Measurements from ENCODE around the gene BAK1. TPM values are rescaled to one million over a fixed set of nuclear protein-coding genes. Genes with fewer than 3 reads are reported as not detected.
A peak's percentile ranks its signal among the peaks of the same experiment; 100 is the strongest.
"Not testable (repeated sequence)": the region's sequence is repeated elsewhere in the genome, so short reads cannot be mapped to it uniquely, and the experiment has no call there.

The BAK1 gene
- total and polyA plus RNA-seq, 2 experiments from 2014 or later: 18.6 to 33.1 TPM

DNA sequence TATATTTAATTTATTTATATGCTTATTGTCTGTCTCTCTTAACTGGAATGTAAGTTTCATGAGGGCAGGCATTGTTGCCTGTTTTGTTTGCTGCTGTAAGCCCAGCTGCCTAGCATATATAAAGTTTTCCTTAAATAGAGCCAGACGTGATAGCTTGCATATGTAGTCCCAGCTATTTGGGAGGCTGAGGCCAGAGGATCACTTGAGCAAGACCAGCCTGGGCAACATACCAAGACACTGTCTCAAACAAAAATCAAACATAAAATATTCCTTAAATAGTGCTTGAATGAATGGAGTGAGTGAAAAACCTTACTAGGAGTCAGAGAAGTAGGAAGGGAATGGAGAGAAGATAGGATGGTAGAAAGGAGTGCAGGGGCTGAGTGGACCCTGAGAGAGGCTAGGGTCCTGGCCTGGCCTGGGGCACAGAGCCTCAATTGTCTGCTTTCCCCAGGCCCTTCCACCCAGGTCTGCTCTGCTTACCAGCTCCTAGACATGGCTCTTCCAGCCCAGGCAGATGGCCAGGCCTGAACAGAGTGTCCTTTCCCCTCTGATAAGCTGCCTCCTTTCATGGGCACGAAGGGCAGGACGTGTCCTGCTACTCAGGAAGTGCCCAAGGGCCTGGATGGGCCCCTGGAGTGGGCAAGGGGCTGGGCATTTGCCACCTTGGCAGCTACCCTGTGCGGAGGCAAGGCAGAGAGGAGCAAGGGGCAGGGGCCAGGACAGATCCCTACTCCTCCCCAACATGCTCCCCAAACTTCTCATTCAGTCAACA lies 17.7 kb upstream of the BAK1 start:
- Histone ChIP-seq H3K9me3 (ENCODE audit: low read depth) (no peaks in the 10 kb centered on the region), H3K4me2 (no peak overlapping the region), H3K4me1 (ENCODE audit: insufficient read depth) (peaks cover 8% of the 10 kb centered on the region), H3K79me2 (no peaks in the 10 kb centered on the region), H3K4me3 (no peak overlapping the region), H3K27me3 (no peaks in the 10 kb centered on the region), H3K9me2 (replicated peaks; ENCODE audit: insufficient read depth) (no peaks in the 10 kb centered on the region), H4K20me1 (ENCODE audit: insufficient read depth, poor library complexity, severe bottlenecking) (no peaks in the 10 kb centered on the region), H3K36me3 (replicated peaks; ENCODE audit: insufficient read depth, low read depth) (no peaks in the 10 kb centered on the region), H2AFZ (no peak overlapping the region), H3K27ac (no peak overlapping the region)
- no peak for DNase-seq (ENCODE audit: low spot score)
- WGBS (ENCODE audit: low lambda C conversion rate, missing lambda C conversion rate): 93% methylated on average over 4 of the region's 4 CpGs
- no peak for TF ChIP-seq EZH2phosphoT487 (IDR thresholded peaks at IDR 0.05; ENCODE audit: low read depth, severe bottlenecking, unreplicated experiment)
- TF ChIP-seq, protein P1, sequence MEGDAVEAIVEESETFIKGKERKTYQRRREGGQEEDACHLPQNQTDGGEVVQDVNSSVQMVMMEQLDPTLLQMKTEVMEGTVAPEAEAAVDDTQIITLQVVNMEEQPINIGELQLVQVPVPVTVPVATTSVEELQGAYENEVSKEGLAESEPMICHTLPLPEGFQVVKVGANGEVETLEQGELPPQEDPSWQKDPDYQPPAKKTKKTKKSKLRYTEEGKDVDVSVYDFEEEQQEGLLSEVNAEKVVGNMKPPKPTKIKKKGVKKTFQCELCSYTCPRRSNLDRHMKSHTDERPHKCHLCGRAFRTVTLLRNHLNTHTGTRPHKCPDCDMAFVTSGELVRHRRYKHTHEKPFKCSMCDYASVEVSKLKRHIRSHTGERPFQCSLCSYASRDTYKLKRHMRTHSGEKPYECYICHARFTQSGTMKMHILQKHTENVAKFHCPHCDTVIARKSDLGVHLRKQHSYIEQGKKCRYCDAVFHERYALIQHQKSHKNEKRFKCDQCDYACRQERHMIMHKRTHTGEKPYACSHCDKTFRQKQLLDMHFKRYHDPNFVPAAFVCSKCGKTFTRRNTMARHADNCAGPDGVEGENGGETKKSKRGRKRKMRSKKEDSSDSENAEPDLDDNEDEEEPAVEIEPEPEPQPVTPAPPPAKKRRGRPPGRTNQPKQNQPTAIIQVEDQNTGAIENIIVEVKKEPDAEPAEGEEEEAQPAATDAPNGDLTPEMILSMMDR (IDR thresholded peaks at IDR 0.05; ENCODE audit: poor library complexity): no peak
- TF ChIP-seq EZH2 (IDR thresholded peaks at IDR 0.05; ENCODE audit: borderline replicate concordance): no peak

DNA sequence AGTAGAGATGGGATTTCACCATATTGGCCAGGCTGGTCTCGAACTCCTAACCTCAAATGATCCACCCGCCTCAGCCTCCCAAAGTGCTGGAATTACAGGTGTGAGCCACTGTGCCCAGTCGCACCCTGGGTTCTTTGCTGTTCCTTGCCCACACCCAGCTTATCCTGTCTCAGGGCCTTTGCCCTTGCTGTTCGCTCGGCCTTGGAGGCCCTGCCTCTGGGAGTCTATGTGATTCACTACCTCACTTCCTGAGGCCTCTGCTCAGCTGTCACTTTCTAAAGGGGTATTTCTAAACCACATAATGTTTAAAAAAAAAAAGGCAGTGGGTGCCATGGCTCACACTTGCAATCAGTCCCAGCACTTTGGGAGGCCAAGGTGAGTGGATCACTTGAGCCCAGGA lies 16.8 kb upstream of the BAK1 start:
- not testable (repeated sequence) for H3K79me2 ChIP-seq; H3K27ac ChIP-seq; H3K9me2 ChIP-seq (replicated peaks; ENCODE audit: insufficient read depth); H3K4me2 ChIP-seq; H3K36me3 ChIP-seq (replicated peaks; ENCODE audit: insufficient read depth, low read depth); H3K9me3 ChIP-seq (ENCODE audit: low read depth); H2AFZ ChIP-seq; H3K4me3 ChIP-seq; H3K27me3 ChIP-seq; DNase-seq (ENCODE audit: low spot score); H4K20me1 ChIP-seq (ENCODE audit: insufficient read depth, poor library complexity, severe bottlenecking); H3K4me1 ChIP-seq (ENCODE audit: insufficient read depth)
- WGBS (ENCODE audit: low lambda C conversion rate, missing lambda C conversion rate): 94% methylated on average over 5 of the region's 5 CpGs

DNA sequence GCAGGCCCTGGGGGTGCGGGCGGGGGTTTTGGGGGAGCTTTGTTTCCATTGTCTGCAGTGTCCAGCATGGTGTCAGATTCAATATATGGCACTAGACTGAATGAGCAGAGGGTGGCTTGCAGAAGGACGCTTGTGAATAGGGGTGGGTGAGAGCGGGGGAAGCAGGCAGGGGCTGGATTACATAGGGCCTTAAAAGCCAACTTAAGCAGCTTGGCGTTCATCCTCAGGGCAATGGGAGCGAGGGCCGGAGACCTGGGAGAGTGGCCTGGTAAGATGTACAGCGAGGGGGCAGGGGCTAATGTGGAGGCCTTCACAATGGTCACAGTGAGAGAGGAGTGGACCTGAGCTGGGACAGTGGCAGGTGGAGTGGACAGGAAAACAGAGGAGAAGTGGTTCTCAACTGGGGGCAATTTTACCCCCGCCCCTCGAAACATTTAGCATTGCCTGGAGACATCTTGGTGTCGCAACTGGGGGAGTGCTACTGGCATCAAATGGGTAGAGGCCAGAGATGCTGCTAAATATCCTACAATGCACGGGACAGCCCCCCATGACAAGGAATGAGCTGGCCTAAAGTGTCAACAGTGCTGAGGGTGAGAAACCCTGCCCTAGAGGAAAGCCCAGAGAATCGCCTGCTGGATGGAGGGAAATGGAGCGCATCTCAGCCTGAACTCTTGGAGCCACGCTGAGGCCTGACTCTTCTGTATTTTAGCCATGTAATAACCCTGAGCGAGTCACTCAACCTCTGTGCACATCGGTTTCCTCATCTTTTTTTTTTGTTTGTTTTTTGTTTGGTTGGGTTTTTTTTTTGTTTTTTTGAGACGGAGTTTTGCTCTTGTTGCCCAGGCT lies 15.1 kb upstream of the BAK1 start:
- Histone ChIP-seq H3K9me3 (ENCODE audit: low read depth) (no peaks in the 10 kb centered on the region), H3K27ac (no peak overlapping the region), H3K79me2 (no peaks in the 10 kb centered on the region), H2AFZ (no peak overlapping the region), H3K9me2 (replicated peaks; ENCODE audit: insufficient read depth) (no peaks in the 10 kb centered on the region), H4K20me1 (ENCODE audit: insufficient read depth, poor library complexity, severe bottlenecking) (no peaks in the 10 kb centered on the region), H3K4me1 (ENCODE audit: insufficient read depth) (peaks cover 21% of the 10 kb centered on the region), H3K36me3 (replicated peaks; ENCODE audit: insufficient read depth, low read depth) (no peaks in the 10 kb centered on the region), H3K4me3 (no peak overlapping the region), H3K4me2 (no peak overlapping the region), H3K27me3 (no peaks in the 10 kb centered on the region)
- DNase-seq (ENCODE audit: low spot score): no peak
- WGBS (ENCODE audit: low lambda C conversion rate, missing lambda C conversion rate): 84% methylated on average over 16 of the region's 18 CpGs
- TF ChIP-seq EZH2phosphoT487 (IDR thresholded peaks at IDR 0.05; ENCODE audit: low read depth, severe bottlenecking, unreplicated experiment) (no peak), EZH2 (IDR thresholded peaks at IDR 0.05; ENCODE audit: borderline replicate concordance) (no peak)
- TF ChIP-seq, protein P1 (IDR thresholded peaks at IDR 0.05; ENCODE audit: poor library complexity): no peak

DNA sequence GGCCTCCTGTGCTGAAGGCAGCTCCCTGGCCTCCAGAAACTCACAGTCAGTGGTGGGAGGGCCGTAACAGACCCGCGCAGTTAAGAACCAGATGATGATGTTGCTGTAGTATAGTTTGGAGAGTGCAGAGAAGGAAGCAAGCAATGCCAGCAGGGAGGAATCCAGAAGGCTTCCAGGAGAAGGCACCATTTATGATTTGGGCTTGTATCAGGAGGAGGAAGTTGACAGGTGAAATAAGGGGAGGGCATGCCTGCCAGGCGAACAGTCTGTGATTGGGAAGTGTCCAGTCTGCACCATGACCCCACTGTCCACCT lies 13.3 kb upstream of the BAK1 start:
- no peaks in the 10 kb centered on the region for H3K27me3 ChIP-seq
- DNase-seq (ENCODE audit: low spot score): no peak
- H2AFZ ChIP-seq: peak overlapping the region; percentile 66
- TF ChIP-seq, protein P1 (IDR thresholded peaks at IDR 0.05; ENCODE audit: poor library complexity): no peak
- TF ChIP-seq EZH2 (IDR thresholded peaks at IDR 0.05; ENCODE audit: borderline replicate concordance) (no peak), EZH2phosphoT487 (IDR thresholded peaks at IDR 0.05; ENCODE audit: low read depth, severe bottlenecking, unreplicated experiment) (no peak)
- no peaks in the 10 kb centered on the region for H3K79me2 ChIP-seq
- no peaks in the 10 kb centered on the region for H3K9me3 ChIP-seq (ENCODE audit: low read depth)
- H3K4me1 ChIP-seq (ENCODE audit: insufficient read depth): peaks cover 34% of the 10 kb centered on the region
- WGBS (ENCODE audit: low lambda C conversion rate, missing lambda C conversion rate): 50% methylated on average over 4 of the region's 4 CpGs
- H3K4me3 ChIP-seq: no peak overlapping the region
- H3K27ac ChIP-seq: peak overlapping the region; percentile 31
- H3K4me2 ChIP-seq: peak overlapping the region; percentile 74
- no peaks in the 10 kb centered on the region for H3K36me3 ChIP-seq (replicated peaks; ENCODE audit: insufficient read depth, low read depth)
- no peaks in the 10 kb centered on the region for H4K20me1 ChIP-seq (ENCODE audit: insufficient read depth, poor library complexity, severe bottlenecking)
- H3K9me2 ChIP-seq (replicated peaks; ENCODE audit: insufficient read depth): no peaks in the 10 kb centered on the region

Data from hepatocyte (in vitro differentiated cells).